ENCODE results near the gene SMG5.

- TF ChIP-seq, protein P1, sequence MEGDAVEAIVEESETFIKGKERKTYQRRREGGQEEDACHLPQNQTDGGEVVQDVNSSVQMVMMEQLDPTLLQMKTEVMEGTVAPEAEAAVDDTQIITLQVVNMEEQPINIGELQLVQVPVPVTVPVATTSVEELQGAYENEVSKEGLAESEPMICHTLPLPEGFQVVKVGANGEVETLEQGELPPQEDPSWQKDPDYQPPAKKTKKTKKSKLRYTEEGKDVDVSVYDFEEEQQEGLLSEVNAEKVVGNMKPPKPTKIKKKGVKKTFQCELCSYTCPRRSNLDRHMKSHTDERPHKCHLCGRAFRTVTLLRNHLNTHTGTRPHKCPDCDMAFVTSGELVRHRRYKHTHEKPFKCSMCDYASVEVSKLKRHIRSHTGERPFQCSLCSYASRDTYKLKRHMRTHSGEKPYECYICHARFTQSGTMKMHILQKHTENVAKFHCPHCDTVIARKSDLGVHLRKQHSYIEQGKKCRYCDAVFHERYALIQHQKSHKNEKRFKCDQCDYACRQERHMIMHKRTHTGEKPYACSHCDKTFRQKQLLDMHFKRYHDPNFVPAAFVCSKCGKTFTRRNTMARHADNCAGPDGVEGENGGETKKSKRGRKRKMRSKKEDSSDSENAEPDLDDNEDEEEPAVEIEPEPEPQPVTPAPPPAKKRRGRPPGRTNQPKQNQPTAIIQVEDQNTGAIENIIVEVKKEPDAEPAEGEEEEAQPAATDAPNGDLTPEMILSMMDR (conservative IDR thresholded peaks at IDR 0.05): peak; percentile 21; the same call in 1 of the 2 replicates
- TF ChIP-seq EZH2 (IDR thresholded peaks at IDR 0.05; ENCODE audit: low read depth): no peak
These were observed 57.0 kb downstream of the SMG5 start for GRCh38 chr1:156225677-156226014.
